GM10248 (cell line): ENCODE results near the gene RAPGEF3.

Source experiments
- CTCF ChIA-PET: fragments of 300-600 bp; sonication (Branson Sonifier 250); formaldehyde crosslinking; extraction: SDS; loops from one replicate; lab custom pipeline; 2021; ENCODE audit warnings: antibody characterized with exemption; lab: Yijun Ruan, JAX
- POLR2A ChIA-PET: fragments of 350-650 bp; sonication (Branson Sonifier 250); formaldehyde crosslinking; extraction: SDS; loops from one replicate; lab custom pipeline; 2020; ENCODE audit warnings: antibody characterized with exemption; lab: Yijun Ruan, JAX
- DNase-seq: peaks from one replicate; pipeline ENCODE4 v3.0.0; 2012; ENCODE audit errors: extremely low spot score
- CTCF ChIP-seq: IDR thresholded peaks from 2 replicates; pipeline ENCODE4 v1.5.1; 2012; ENCODE audit warnings: mild to moderate bottlenecking, low read depth; ENCODE audit errors: extremely low read depth, missing control alignments, control extremely low read depth

Gene RAPGEF3

GRCh38 chr12:47755655-47756562 is 2.8 kb downstream of the RAPGEF3 start:
- CTCF ChIA-PET: interaction anchor here (1.0 to 14.5 kb wide), 15 partner anchors 14 to 591 kb away, joined by 3 to 448 read pairs (median 5); partner anchors contain the start of gene SLC48A1
- TF ChIP-seq CTCF: no peak
- POLR2A ChIA-PET: interaction anchor here (0.9 kb wide), 1 partner anchor 15 kb away, joined by 5 read pairs; no protein-coding TSS in a partner anchor
- peak; percentile 81 for DNase-seq

- POLR2A ChIA-PET: no interaction called here
- CTCF ChIA-PET: interaction anchor here (0.6 to 14.5 kb wide), 14 partner anchors 13 to 83 kb away, joined by 3 to 448 read pairs (median 5); partner anchors contain the start of genes ENDOU and SLC48A1
- DNase-seq: no peak
- no peak for TF ChIP-seq CTCF
Measured at GRCh38 chr12:47754881-47755280, 3.8 kb downstream of the RAPGEF3 start.

- POLR2A ChIA-PET: no interaction called here
- CTCF ChIA-PET: interaction anchor here (1.2 to 14.5 kb wide), 8 partner anchors 12 to 84 kb away, joined by 3 to 448 read pairs (median 12); partner anchors contain the start of gene SLC48A1
- DNase-seq: no peak
- no peak for TF ChIP-seq CTCF
Measured at GRCh38 chr12:47754126-47754525, 4.6 kb downstream of the RAPGEF3 start.

- CTCF ChIA-PET: interaction anchor here (1.1 to 14.5 kb wide), 4 partner anchors 12 to 85 kb away, joined by 3 to 448 read pairs (median 198); partner anchors contain the start of gene SLC48A1
- DNase-seq: no peak
- TF ChIP-seq CTCF: no peak
- POLR2A ChIA-PET: no interaction called here
Measured at GRCh38 chr12:47753021-47754001, 5.4 kb downstream of the RAPGEF3 start.

- DNase-seq: no peak
- ChIA-PET CTCF (interaction anchor here (1.1 to 14.5 kb wide), 4 partner anchors 9 to 22 kb away, joined by 3 to 448 read pairs (median 194); partner anchors contain the start of gene SLC48A1), POLR2A (no interaction called here)
- no peak for TF ChIP-seq CTCF
Measured at GRCh38 chr12:47752552-47752951, 6.1 kb downstream of the RAPGEF3 start.
